Epidermal melanocyte (primary cell): ENCODE data around the gene WNT3A.
"Not testable (repeated sequence)": the region's sequence is repeated elsewhere in the genome, so short reads cannot be mapped to it uniquely, and the experiment has no call there.

Experiments used
- DNase-seq: peaks from one replicate; pipeline ENCODE4 v3.0.0; 2011; ENCODE audit warnings: low spot score; ENCODE audit not compliant: insufficient read length

Gene WNT3A

GRCh38 chr1:228011721-228012311, 5.0 kb downstream of the WNT3A start:
- DNase-seq, result no peak

- no peak for DNase-seq
Measured at GRCh38 chr1:228012555-228012954, 5.8 kb downstream of the WNT3A start.

DNA sequence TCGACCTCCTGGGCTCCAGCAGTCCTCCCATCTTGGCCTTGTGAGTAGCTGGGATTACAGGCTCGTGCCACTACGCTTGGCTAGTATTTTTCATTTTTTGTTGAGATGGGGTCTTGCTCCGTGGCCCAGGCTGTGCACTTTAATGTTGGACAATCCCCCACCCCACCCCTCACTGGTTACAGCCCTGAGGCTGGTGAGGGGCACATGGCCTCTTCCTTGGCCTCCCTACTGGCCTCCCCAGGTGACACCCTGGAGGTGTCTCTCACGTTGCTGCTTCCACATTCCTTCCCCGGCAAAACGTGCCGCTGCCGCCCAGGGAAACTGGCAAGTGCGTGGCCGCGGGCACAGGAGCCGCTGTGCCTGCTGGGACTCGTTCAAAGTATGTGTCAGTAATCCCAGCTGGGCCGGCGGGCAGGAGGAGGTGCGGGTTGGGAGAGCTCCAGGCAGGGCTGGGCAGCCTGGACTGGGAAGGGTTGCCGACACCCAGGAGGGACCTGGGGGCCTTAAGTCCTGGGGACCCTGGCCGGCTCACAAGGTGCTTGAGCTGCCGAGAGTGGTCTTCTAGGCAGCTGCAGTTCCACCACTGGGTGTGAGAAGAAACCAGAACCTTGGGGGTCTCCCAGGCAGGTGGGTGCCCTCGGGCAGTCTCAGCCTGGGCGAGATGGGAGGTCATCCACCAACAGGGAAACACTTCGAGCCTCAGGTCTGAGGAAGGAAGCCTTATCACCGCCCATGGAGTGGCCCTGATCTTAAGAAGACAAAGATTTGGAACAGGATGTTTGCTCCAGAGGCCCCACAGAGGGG, 6.5 kb downstream of the WNT3A start:
- no peak for DNase-seq

GRCh38 chr1:228013935-228014930, 7.4 kb downstream of the WNT3A start:
- DNase-seq, result no peak

GRCh38 chr1:228015276-228016180, 8.7 kb downstream of the WNT3A start:
- no peak for DNase-seq

- no peak for DNase-seq
Measured at GRCh38 chr1:228016181-228016510, 9.3 kb downstream of the WNT3A start.

DNA sequence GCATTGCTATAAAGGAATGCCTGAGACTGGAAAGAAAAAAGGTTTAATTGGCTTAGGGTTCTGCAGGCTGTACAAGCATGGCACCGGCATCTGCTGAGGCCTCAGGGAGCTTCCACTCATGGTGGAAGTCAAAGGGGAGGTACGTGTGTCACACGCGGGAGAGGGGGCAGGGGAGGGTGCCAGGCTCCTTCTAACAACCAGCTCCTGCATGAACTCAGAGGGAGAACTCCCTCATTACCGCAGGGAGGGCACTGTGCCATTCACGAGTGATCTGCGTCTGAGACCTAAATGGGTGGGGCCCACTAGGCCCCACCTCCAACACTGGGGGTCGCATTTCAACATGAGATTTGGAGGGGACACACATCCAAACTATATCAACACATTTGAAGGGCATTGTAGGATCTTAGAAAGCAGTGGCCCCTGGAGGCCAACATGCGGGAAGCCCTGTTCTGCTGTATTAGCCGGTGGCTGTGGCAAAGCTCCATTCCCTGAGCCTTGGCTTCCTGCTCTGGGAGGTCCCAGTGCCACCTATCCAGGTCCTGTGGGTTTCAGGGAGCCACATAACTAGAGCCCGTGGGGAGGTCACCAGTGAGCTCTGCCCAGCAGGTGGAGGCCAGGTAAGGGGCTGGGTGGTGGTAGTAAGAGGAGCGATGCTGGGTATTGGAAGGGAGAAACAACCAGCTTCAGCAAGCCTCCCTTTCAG, 10.0 kb downstream of the WNT3A start:
- no peak for DNase-seq

DNA sequence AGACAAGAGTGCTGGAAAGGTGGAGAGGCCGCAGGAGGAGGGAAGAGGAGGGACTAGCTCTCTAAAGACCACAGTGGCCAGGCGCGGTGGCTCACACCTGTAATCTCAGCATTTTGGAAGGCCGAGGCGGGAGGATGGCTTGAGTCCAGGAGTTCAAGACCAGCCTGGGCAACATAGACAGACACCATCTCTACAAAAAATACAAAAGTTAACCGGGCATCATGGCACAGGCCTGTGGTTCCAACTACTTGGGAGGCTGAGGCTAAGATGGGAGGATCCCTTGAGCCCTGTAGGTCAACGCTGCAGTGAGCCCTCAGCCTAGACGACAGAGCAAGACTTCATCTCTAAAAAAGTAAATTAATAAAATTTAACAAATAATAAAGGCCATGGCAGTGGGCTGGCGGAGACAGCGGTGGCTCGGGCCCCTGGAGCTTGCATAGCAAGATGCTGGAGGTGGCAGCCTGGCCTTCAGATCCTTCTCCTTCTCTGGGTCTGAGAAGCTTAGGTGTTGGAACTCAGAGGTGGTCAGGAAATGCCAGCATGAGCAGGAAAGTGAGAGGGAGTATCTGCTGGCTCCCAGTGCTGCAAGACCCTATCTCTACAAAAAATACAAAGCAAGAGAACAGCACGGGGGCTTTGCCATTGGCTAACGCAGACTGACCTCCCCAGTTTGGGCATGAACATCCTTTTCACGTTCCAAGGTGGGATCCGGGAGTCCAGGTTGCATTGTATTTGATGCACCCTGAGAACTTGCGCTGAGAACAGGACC, 10.7 kb downstream of the WNT3A start:
- DNase-seq, result no peak

- DNase-seq, result no peak
Measured at GRCh38 chr1:228018125-228018398, 11.3 kb downstream of the WNT3A start.

DNA sequence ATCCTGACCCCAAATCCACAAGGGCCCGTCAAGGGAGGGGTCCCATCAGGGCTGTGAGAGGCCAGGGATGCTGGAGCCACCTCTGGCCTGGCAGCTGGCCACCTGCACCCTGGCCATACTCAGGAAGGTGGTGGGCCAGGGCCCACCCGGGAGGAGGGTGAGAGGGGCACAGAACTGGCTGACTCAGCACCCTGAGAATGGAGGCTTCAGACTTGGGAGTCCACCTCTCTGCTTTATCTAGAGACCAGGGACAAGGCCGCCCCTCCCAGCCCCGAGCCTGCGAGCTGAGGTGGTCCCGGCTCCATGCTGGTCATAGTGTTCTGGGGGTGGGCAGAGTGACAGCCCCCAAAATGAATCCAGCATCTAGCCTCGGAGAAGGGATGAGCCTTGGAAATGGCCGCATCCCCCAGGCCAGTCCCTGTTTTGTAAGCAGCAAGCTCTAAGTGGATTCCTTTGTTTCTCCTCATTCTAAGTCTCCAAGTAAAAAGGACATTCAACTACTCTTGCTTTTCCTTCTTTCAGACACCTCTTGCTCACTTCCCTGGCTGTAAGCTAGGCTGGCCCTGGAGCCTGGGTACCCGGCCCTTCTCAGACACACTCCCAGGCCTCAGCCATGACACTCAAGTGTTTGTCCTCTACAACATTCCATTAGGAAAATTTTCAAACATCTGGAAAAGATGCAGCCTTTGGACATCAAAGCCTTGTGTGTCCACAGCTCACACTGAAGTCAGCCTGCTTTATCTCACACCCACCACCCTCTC, 12.3 kb downstream of the WNT3A start:
- no peak for DNase-seq

GRCh38 chr1:228019722-228020083, 12.9 kb downstream of the WNT3A start:
- not testable (repeated sequence) for DNase-seq

GRCh38 chr1:228020686-228021354, 14.0 kb downstream of the WNT3A start:
- no peak for DNase-seq

GRCh38 chr1:228021355-228022030, 14.7 kb downstream of the WNT3A start:
- DNase-seq, result no peak

GRCh38 chr1:228022571-228023293, 15.9 kb downstream of the WNT3A start:
- DNase-seq, result no peak

GRCh38 chr1:228023294-228023639, 16.5 kb downstream of the WNT3A start:
- no peak for DNase-seq

GRCh38 chr1:228029281-228029680, 22.5 kb downstream of the WNT3A start:
- DNase-seq, result no peak

GRCh38 chr1:228030451-228031201, 23.8 kb downstream of the WNT3A start:
- DNase-seq, result no peak
